Trophoblast cell (in vitro differentiated cells and primary cell): ENCODE results near the gene OTUD3.

Experiments used
- DNase-seq, 2 donors: peaks; one replicate each; pipeline ENCODE4 v3.0.0-alpha.2; 2016
- H2AFZ ChIP-seq: 2 replicates; pipeline ENCODE4 v1.6.1; 2013; ENCODE audit warnings: low read length, moderate library complexity, mild to moderate bottlenecking; ENCODE audit not compliant: insufficient read depth, poor library complexity
- H2AK5ac ChIP-seq: 2 replicates; pipeline ENCODE4 v1.6.1; 2013; ENCODE audit warnings: mild to moderate bottlenecking, low read length
- H2BK120ac ChIP-seq: 2 replicates; pipeline ENCODE4 v1.6.1; 2013; ENCODE audit warnings: low read length, mild to moderate bottlenecking, moderate library complexity; ENCODE audit not compliant: insufficient read depth, poor library complexity
- H2BK12ac ChIP-seq: 2 replicates; pipeline ENCODE4 v1.6.1; 2013; ENCODE audit warnings: mild to moderate bottlenecking, low read length, moderate library complexity
- H2BK5ac ChIP-seq: 2 replicates; pipeline ENCODE4 v1.6.1; 2013; ENCODE audit warnings: low read length, low read depth, moderate library complexity, mild to moderate bottlenecking; ENCODE audit not compliant: poor library complexity
- H3K14ac ChIP-seq: 2 replicates; pipeline ENCODE4 v1.6.1; 2013; ENCODE audit warnings: mild to moderate bottlenecking, low read length
- H3K18ac ChIP-seq: 2 replicates; pipeline ENCODE4 v1.6.1; 2013; ENCODE audit warnings: mild to moderate bottlenecking, low read length
- H3K23ac ChIP-seq: 2 replicates; pipeline ENCODE4 v1.6.1; 2013; ENCODE audit warnings: low read length
- H3K27ac ChIP-seq: 2 replicates; pipeline ENCODE4 v1.5.1; 2013; ENCODE audit warnings: low read depth, mild to moderate bottlenecking, inconsistent platforms, low read length, moderate library complexity
- H3K27me3 ChIP-seq: 2 replicates; pipeline ENCODE4 v1.6.1; 2013; ENCODE audit warnings: inconsistent platforms, mild to moderate bottlenecking, low read length, moderate library complexity; ENCODE audit not compliant: insufficient read depth
- H3K36me3 ChIP-seq, 2 experiments: 1 replicate in 1 of 2; 2 replicates in 1 of 2; pipeline ENCODE4 v1.6.1; 2013; ENCODE audit warnings: low read length in 2 of 2, mild to moderate bottlenecking in 2 of 2, moderate library complexity in 1 of 2; ENCODE audit not compliant: insufficient read depth in 2 of 2, control insufficient read depth in 1 of 2
- H3K4ac ChIP-seq: 2 replicates; pipeline ENCODE4 v1.6.1; 2013; ENCODE audit warnings: low read depth, mild to moderate bottlenecking, low read length, moderate library complexity
- H3K4me1 ChIP-seq, 2 experiments: 1 replicate in 1 of 2; 2 replicates in 1 of 2; pipeline ENCODE4 v1.6.1; 2013; ENCODE audit warnings: low read length in 2 of 2, mild to moderate bottlenecking in 2 of 2, moderate library complexity in 1 of 2; ENCODE audit not compliant: insufficient read depth in 2 of 2, control insufficient read depth in 1 of 2
- H3K4me2 ChIP-seq: 2 replicates; pipeline ENCODE4 v1.6.1; 2013; ENCODE audit warnings: inconsistent platforms, mild to moderate bottlenecking, low read length, moderate library complexity
- H3K4me3 ChIP-seq: 2 replicates; pipeline ENCODE4 v1.5.1; 2013; ENCODE audit warnings: mild to moderate bottlenecking, low read depth, low read length, inconsistent platforms
- H3K79me1 ChIP-seq: one replicate; pipeline ENCODE4 v1.6.1; 2013; ENCODE audit warnings: low read length
- H3K79me2 ChIP-seq: 2 replicates; pipeline ENCODE4 v1.6.1; 2013; ENCODE audit warnings: low read length, mild to moderate bottlenecking; ENCODE audit not compliant: control insufficient read depth, insufficient read depth, poor library complexity
- H3K9ac ChIP-seq: 2 replicates; pipeline ENCODE4 v1.6.1; 2013; ENCODE audit warnings: mild to moderate bottlenecking, low read length
- H3K9me3 ChIP-seq: 2 replicates; pipeline ENCODE4 v1.6.1; 2013; ENCODE audit warnings: low read depth, mild to moderate bottlenecking, control low read depth, inconsistent platforms, low read length; ENCODE audit not compliant: insufficient read depth
- H4K12ac ChIP-seq: 2 replicates; pipeline ENCODE4 v1.6.1; 2013; ENCODE audit warnings: low read depth, mild to moderate bottlenecking, low read length, moderate library complexity
- H4K8ac ChIP-seq: 2 replicates; pipeline ENCODE4 v1.6.1; 2013; ENCODE audit warnings: low read depth, mild to moderate bottlenecking, low read length, moderate library complexity
- H4K91ac ChIP-seq: one replicate; pipeline ENCODE4 v1.6.1; 2013; ENCODE audit warnings: low read depth, mild to moderate bottlenecking, low read length, moderate library complexity
- WGBS: extraction: QIAGEN DNeasy Blood & Tissue Kit; methylation state at CpG from one replicate; pipeline ENCODE4 v1.1.7; 2013; ENCODE audit warnings: missing lambda C conversion rate; ENCODE audit not compliant: insufficient read length, insufficient coverage; ENCODE audit errors: extremely low coverage; 5-methylcytosine and 5-hydroxymethylcytosine counted together

The OTUD3 gene

DNA sequence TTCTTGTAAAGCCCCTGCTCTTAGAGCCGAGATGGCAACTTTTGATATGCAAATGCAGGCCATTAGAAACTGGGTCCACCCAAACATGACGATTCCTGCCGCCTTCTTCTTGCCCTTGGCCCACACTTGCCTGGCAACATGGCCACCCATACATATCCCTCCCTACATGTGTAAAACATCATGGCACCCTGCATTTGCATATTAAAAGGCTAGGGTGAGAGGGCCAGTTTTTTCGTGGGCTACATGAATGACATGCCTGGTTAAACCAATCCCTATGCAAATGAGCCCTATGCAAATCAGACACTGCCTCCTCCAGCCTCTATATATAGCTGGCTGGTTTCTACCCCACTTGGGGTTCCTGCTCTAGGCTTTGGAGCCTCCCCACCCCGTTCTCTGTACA is 78.4 kb downstream of the OTUD3 start:
- Histone ChIP-seq H4K12ac (no peak overlapping the region), H3K27me3 (no peaks in the 10 kb centered on the region), H3K4me1 (peaks cover 4 to 6% of the 10 kb centered on the region in 2 experiments), H3K23ac (no peak overlapping the region), H2AFZ (no peak overlapping the region), H3K4ac (no peak overlapping the region), H2BK120ac (no peak overlapping the region), H3K9ac (no peak overlapping the region), H3K9me3 (peaks cover 2% of the 10 kb centered on the region), H3K14ac (no peak overlapping the region), H3K79me1 (no peaks in the 10 kb centered on the region), H3K4me3 (no peak overlapping the region), H2BK5ac (no peak overlapping the region), H3K18ac (no peak overlapping the region), H4K91ac (no peak overlapping the region), H3K79me2 (no peaks in the 10 kb centered on the region), H3K27ac (no peak overlapping the region), H3K36me3 (no peaks in the 10 kb centered on the region), H4K8ac (no peak overlapping the region), H2BK12ac (no peak overlapping the region), H2AK5ac (no peak overlapping the region), H3K4me2 (no peak overlapping the region)
- no CpG with 5 or more reads among the region's 5 CpGs for WGBS
- DNase-seq = no peak
